G401 (cell line): ENCODE results near the gene BHLHE23. TPM values are rescaled to one million over a fixed set of nuclear protein-coding genes. Genes with fewer than 3 reads are reported as not detected.

ENCODE experiments used
- DNase-seq: peaks from one replicate; pipeline ENCODE4 v3.0.0-alpha.2; 2015; ENCODE audit warnings: low spot score
- in situ Hi-C: cut with HindIII; loops from 2 replicates; pipeline ENCODE4 v1.10.0; 2016; ENCODE audit warnings: low sequenced_read_pairs, mixed read lengths
- total RNA-seq: library from RNA; depleted of rRNA; stranded (reverse); fragments of >200 nt; shearing (Covaris generic); gene quantifications from 2 replicates; pipeline ENCODE4 v1.2.3, GENCODE V29; 2014

BHLHE23 gene
- total RNA-seq, 1 experiment from 2014 or later: not detected

DNA sequence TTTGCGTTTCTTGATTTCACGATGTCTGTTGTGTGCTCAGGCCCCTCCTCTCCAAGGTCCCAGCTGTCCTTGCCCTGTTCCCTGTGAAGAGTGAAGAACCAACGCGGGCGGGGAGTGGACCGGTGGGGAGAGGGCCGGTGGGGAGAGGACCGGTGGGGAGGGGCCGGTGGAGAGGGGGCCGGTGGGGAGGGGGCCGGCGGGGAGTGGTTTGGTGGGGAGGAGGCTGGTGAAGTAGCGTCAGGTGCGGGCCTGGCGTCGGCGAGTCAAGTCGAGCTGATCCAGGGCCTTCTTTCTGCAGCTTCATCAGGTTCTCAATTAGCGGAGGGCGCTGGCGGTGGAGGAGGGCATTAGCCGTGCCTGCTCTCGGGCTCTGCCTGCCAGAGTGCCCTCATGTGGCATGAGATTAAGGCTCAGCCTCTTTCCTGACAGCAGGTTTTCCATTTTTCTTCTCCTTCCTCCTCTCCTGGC is 21.2 kb upstream of the BHLHE23 start:
- in situ Hi-C loops: no loop called here
- DNase-seq: peak; percentile 41

DNA sequence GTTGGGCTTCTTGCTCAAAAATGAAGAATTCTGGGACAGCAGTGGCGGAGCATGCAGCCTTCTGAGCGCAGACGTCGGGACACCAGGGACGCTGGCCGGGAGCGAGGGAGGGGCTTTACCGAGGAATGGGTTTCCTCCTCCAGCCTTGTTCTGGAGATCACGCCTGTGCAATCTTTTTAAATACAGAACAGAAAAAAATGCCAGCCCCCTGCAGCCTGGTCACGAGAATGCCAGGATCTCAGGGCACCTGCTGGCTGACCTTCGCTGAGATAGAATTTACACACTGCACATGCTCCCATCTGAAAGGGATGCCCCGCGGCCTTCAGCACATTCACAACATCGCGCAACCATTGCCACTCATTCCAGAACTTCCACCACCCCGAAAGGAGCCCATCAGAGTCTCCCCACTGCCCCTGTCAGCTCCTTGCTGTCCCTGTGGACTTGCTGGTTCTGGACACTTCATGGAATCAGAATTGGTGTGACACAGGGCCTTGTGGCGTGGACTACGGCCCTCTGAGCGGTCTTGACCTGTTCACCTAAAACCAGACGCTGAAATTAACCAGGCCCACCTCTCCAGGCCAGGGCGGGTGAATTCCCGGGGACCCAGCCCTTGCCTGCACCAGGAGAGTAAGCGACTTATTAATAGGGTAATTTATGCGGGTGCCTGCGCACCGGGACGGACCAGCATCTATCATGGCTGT is 20.6 kb upstream of the BHLHE23 start:
- in situ Hi-C loops: no loop called here
- no peak for DNase-seq

DNA sequence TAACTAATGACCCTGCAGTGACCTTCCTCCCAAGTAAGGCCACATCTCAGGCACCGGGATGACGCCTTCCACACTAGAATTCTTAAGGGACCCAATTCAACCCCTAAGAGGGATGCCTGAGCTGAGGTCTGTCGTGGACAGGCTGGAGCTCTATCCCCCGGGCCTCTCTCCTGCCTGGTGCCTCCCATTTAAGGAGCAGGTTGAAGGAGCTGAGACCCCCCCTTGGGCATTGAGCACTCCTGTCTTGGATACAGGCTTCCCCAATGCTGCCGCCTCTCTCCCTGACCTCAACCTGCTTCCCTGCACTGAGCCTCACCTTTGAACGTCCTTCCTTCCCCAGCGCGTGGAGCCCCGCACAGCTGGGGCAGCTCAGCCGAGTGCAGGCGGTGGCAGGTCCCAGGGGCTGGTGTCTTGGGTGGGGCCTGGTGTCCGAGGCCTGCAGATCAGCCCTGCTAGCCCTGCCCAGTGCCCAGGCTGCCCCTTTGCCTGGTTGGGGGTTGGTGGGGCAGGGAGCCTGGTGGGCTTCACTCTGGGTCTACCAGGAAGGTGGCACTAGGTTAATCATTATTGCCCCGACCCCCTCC is 19.9 kb upstream of the BHLHE23 start:
- DNase-seq: no peak

DNA sequence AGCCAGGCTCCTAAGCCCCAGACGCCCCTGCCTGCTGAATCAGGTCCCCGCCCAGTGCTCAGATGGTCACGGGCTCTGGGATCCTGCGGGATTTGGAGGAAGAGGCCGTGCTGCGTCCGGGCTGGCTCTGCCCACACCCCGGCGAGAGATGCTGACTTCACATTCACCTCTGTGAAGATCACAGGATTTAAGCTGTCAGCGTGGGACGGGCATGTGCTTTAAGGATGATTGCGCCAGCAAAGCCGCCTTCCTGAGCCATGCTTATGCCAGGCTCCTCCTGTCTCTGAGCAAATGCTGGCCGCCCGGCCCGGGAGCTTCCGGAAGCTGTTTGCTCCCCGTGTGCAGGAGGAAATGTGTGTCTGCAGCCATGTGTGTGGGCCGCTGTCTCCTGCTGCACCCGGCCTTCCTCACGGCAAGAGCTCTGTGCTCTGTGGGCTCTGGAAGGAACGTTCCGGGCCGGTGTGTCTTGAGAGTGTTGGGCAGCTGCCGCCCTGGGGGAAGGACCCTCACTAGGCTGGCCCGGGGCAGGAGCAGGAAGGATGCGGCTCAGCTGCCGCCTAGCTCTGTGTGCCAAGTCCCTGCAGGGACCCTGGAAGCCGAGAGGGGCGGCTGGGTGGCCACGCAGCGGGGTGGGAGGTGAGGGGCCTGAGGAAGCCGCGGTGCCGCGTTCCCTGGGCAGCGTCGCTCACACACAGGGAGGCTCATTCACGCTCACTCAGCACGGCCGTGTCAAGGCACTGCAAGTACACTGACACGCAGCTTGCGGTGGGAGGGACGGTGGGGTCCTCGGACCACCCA is 19.0 kb upstream of the BHLHE23 start:
- peak; percentile 69 for DNase-seq
- in situ Hi-C loops: no loop called here

More for the DNA sequence above, 19.9 kb upstream of the BHLHE23 start:
- in situ Hi-C loops: no loop called here

DNA sequence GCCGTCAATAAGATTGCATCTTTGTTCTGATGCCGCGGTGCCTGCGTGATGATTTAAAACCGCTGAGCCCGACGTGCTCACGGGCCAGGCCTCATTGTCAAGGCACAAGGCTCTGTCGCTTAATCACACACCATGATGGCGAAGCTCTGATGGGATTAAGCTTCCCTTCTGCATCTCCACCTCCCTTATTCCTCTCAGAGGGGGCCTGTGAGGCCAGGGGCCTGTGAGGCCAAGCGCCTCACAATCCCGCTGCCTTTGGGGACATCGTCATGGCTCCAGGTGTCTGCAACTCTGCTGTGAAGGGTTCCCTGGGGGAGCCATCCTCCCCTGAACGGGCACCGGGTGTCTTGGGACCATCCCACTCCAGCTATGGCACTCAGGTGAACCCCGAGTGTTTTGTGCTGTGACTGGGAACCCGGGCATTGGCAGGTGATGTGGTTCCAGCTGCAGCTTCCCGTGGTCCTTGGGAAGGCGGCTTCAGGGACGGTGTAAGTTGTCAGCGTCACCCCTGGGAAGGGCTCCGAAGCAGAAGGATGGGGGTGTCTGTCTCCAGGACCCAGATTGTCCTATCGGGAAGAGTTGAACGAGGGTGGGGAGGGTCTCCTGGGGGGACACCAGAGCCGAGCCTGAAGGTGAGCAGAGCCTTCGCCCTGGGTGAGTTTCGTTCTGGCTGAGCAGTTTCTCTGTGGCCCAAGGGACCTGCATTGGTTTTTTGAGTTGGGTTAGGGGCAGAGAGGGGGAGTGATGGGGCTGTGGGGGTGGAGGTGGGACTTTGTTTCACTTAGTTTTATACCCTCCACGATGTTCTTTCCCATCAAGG is 18.0 kb upstream of the BHLHE23 start:
- in situ Hi-C loops: no loop called here
- DNase-seq: no peak

DNA sequence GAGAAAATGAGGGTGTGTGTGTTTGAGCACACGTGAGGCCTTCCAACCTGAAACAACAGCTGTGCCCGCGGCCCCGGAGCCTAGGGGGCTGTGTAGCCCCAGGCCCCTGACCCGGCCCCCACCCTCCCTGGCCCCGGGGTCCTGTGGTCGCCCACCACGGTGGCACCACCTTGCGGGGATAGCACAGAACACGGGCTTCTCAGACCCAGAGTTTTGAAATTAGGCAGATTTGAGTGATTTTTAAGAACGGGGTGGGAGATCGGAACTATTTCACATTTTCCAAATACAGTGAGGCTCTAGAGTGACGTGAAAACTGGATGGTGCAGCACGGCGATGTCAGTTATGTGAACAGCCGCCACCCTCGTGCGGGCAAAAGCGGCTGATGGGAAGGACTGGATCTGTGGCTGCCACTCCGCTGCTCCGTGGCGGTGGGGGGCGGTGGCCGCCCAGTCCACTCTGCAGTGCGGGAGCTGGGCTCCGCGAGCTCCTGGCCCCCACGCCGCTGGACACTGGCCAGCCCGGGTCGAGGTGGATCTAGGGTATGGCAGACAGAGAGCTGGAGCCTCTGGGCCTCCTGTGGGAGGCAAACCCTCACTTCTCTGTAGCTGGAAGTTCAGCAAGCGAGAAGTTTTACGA is 17.3 kb upstream of the BHLHE23 start:
- in situ Hi-C loops: no loop called here
- DNase-seq: no peak

DNA sequence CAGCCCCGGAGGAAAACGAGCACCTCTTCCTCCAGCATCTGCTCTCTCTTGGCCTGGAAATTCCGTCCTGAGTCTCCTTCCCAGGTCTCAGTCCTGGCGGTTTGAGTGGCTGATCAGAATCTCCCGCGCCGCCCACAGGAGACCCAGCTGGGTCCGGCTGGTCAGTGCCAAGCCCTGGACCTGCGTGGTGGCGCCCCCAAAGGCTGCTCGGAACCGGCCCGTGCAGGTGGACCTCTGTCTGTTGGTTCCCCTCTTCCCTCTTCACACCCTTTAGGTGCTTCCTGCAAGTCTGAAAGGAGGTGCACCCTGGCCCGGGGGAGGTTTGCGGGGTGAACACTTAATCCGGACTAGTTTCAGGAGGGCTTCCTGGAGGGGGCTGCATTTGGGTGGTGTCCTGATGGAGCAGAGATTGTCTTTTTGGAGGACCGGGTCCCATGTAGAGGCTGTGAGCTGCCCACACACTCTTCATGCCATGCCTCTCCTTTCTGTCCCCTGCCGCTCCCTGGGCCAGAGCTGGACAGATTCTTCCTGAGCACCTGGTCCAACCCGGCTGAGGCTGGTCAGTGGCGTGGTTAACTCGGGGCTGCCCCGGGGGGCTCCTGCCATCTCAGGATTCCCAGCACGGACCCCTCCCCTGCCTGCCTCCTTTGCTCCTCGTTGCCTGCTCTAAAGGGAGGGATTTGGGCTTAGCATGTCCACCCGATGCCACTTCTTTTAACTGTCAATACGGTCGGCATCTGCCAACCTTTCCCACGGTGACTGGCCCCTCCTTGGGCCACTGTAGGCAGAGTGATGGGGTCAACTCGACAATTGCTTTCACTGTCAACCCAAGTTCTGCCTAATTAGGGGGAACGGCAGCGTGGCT is 16.5 kb upstream of the BHLHE23 start:
- in situ Hi-C loops: no loop called here
- no peak for DNase-seq

DNA sequence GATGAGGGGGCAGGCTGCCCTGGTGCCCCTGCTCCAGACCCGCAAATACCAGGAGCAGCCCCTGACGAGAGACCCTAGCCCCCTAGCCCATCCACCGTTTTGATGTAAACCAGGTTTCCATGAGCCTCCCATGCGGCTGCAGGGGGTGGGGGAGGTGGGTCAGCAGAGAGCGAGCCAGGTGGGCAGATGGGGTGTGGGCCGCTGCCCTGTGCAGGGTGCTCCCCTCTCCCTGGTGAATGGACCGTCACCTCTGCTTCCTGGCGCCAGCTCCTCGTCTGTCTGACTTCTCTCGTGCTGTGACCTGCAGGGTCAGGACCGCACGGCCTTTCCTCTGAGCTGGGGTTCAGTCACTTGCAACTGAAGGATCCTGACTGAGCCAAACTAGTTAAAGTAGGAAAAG is 15.7 kb upstream of the BHLHE23 start:
- no peak for DNase-seq
- in situ Hi-C loops: no loop called here

DNA sequence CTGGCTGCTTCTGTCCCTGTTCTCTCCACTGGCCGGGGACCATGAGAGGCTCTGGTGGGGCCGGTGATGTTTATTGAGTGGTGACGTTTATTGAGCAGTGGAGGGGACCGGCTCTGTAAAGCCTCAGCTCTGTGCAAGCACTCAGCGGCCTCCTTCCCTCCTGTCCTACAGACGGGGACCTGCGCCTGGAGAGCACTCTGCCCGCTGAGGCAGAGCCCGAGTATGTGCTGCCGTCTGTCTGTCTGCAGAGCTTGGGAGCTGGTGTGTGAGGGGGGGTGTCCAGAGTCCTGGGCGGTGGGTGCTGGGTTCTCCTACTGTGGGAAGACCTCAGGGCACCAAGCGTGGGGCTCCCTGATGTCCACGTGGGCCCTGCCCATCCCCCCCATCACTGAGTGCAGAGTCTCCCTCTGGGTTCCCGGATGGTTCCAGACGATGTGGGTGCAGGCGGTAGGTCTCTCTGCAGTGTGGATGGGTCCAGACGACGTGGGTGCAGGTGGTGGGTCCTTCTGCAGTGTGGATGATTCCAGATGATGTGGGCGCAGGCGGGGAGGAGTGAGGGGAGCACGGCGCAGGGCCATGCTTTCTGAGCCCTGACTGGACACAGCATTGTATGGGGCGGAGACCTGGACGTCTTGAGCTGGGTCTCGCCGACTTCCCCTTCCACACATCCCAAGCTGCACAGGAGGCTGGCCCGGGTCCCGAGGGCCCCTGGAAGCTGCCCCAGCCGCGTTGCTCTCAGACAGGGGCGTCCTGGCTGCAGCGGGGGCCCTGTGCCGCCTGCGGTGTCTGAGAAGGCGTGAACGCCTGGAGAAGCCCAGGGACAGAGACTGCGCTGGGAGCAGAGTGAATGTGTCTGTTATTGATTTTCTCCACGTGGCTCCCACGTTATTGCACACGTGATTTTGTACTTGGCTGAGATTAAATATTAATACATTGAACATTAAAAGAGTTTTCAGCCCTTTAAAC is 14.9 kb upstream of the BHLHE23 start:
- no peak for DNase-seq
- in situ Hi-C loops: no loop called here

DNA sequence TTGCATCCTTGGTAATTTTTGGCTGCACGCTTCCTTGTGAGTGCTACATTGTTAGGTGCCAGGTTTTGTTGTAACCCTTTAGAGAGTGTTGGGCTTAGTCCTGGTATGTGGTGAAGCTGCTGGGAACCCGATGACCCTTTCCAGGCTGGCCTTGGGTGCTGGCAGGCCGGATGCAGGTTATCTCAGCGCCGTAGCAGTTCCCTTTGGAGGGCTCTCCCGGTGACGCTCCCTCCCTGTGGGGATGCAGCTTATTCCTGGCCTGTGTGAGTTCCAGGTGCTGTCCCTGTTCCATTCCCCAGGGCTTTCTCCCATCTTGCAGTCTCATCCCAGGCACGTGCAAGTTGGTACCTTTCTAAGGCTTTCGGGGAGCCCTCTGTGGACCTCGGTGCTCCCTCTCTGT is 13.9 kb upstream of the BHLHE23 start:
- DNase-seq: no peak
- in situ Hi-C loops: no loop called here

DNA sequence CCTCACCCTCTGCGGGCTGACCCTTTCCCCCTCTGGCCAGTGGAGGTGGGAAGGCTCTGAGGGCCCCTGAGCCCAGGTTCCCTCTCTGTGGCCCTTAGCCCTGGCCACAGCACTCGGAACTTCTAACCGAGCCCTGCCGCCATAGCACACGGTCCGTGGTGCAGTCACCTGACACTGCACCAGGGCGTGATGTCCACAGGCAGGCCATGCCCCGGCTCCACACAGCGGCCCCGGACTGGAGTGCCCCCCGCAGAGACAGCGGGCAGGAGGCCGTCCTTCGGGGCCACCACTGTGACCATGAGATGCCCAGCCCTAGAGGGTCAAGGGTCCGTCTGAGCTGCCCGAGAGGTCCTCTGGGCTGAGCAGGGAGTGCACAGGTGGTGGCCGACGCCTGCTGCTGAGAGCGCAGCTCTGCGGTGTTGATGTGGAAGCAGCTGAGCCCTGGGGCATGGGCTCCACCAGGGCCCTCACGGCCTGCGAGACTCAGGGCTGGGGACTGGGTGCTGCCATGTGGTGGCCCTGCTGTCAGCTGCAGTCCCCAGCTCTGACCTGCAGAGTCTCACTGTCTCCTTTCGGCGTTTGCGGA is 11.2 kb upstream of the BHLHE23 start:
- DNase-seq: no peak
- in situ Hi-C loops: no loop called here

DNA sequence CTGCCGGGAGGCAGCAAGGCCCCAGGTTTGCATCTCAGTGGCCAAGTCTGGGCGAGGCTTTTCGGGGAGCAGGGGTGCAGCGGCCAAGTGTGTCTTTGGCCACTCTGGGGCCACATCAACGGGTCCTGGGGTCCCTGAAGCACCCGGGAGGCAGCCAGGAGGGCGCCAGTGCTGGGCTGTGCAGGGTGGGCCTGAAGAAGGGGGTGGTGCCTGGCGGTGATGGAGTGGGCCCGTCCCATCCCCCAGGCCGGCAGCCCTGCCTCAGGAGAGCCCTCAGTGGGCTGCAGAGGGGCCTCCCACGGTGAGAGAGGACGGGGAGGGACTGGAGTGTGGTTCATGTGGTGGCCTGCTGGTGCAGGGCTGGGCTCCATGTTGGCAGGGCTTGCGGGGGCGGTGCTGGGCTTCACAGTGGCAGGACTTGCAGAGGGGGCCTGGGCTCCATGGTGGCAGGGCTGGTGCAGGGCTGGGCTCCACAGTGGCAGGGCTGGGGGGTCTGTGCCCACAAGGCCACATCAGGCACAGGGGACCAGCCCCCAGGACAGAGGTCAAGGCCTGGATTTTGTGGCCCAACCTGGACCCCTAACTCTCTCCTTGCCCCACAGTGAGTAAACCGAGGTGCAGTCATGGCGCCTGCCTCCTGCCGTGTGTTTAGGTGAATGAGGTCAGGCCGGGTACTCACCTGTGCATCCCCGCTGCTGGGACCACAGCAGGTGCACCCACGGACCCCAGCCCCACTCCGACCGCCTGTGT is 10.5 kb upstream of the BHLHE23 start:
- in situ Hi-C loops: no loop called here
- DNase-seq: no peak

DNA sequence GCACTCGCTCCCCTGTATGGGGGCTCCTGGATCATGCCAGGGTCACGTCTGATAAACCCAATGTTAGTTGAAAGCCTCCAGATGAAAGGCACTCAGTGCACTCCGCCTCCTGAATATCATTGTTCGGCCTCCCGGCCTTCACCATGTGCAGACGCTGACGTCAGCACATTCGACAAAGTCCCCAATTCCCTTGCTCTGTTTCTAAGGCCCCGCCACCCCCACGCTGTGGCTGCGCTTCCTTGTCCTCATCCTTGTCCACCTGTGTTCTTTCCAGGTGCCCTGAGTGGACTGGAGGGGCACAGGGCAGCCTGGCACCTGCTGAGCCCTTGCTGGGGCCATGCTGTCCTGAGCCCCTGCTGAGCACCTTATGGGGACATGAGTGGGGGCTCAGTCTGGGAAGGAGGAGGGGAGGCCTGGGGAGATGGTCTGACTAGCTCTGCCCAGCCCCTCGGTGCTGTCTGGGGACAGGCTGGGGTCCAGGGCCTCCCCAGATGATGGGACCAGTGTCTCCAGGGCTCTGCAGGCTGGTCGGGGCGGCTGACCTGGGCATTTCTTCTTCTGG is 9.8 kb upstream of the BHLHE23 start:
- DNase-seq: no peak
- in situ Hi-C loops: no loop called here

DNA sequence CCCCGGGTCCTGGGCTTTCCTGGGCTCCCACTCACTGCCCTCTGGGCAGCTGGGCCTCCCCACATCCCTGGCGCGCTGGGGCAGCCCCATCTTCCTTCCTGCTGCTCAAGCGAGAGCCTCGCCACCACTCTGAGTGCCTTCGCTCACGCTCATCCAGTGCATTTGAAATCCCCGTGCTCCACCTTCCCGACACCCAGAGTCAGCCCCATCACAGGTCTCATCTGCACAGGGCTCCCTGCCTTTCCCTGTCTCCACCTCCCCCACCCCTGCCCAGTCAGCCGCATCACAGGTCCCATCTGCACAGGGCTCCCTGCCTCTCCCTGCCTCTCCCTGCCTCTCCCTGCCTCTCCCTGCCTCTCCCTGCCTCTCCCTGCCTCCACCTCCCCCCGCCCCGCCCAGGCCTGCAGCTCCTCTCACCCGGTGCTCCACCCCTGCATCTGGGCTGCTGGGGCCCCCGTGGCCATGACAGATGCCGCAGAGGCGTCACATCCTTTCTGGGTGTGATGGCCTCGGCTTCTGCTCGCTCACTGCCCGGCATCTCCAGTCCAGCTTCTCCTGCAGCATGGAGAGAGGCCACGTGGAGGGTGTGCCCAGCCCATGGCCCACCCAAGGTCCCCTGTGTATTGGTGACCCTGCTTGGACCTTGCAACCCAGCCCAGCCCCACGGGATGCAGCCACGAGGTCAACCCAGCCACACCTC is 9.0 kb upstream of the BHLHE23 start:
- in situ Hi-C loops: no loop called here
- DNase-seq: no peak

DNA sequence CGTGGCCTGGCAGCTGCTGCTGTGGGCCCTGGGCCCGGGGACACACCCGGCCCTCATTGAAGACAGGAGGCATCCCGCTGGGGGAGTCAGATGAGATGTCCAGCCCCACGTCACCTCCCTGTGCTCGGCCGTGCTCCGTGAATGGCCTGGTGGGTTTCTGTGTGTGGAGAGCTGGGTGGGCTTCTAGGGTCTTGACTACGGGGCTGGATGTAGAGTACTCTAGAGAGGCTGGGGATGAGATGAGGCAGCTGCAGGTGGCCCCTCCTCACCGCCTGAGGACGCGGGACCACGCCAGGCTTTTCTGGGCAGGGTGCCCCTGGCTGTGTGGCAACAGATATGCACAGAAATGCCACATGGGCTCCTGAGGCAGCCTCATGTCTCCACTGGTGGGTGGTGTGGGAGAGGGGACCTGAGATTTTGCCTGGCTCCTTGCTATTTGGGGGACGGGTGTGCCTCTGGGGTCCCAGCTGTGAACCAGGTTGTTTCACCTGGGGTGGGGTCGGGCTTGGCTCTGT is 8.4 kb upstream of the BHLHE23 start:
- in situ Hi-C loops: no loop called here
- DNase-seq: no peak
